ENCODE results near the gene CYS1.

Gene CYS1

GRCh38 chr2:10120158-10120876 lies 40.1 kb upstream of the CYS1 start:
- Histone ChIP-seq H3K27me3 (ENCODE audit: insufficient read depth, low read length, poor library complexity) (no peaks in the 10 kb centered on the region), H3K9me3 (ENCODE audit: insufficient read depth, low read length, severe bottlenecking) (no peaks in the 10 kb centered on the region), H3K27ac (ENCODE audit: low read length) (peak overlapping the region; percentile 100), H3K9ac (ENCODE audit: low read depth, low read length) (peak overlapping the region; percentile 100), H4K20me1 (ENCODE audit: insufficient read depth, low read length) (peaks cover 22% of the 10 kb centered on the region), H3K4me1 (ENCODE audit: insufficient read depth, low read length) (peaks cover 35% of the 10 kb centered on the region), H3K4me2 (ENCODE audit: insufficient read depth, low read length) (peak overlapping the region; percentile 69), H2AFZ (ENCODE audit: low read depth, low read length) (peak overlapping the region; percentile 94), H3K36me3 (ENCODE audit: insufficient read depth, low read length) (peaks cover 32% of the 10 kb centered on the region), H3K4me3 (ENCODE audit: low read depth in 1 of 2, low read length in 2 of 2) (peak overlapping the region; percentile 53 to 96), H3K79me2 (ENCODE audit: insufficient read depth, low read length) (peaks cover 62% of the 10 kb centered on the region)
- DNase-seq, result peak; percentile 99
- no peak for TF ChIP-seq EZH2 (IDR thresholded peaks at IDR 0.05; ENCODE audit: borderline replicate concordance, low read depth, low read length, severe bottlenecking)
- TF ChIP-seq, protein P1, sequence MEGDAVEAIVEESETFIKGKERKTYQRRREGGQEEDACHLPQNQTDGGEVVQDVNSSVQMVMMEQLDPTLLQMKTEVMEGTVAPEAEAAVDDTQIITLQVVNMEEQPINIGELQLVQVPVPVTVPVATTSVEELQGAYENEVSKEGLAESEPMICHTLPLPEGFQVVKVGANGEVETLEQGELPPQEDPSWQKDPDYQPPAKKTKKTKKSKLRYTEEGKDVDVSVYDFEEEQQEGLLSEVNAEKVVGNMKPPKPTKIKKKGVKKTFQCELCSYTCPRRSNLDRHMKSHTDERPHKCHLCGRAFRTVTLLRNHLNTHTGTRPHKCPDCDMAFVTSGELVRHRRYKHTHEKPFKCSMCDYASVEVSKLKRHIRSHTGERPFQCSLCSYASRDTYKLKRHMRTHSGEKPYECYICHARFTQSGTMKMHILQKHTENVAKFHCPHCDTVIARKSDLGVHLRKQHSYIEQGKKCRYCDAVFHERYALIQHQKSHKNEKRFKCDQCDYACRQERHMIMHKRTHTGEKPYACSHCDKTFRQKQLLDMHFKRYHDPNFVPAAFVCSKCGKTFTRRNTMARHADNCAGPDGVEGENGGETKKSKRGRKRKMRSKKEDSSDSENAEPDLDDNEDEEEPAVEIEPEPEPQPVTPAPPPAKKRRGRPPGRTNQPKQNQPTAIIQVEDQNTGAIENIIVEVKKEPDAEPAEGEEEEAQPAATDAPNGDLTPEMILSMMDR (IDR thresholded peaks at IDR 0.05; ENCODE audit: borderline replicate concordance, extremely low read depth, low read length, poor library complexity, severe bottlenecking), result no peak
- peak; percentile 66 for ATAC-seq (ENCODE audit: insufficient read depth, low read depth)

GRCh38 chr2:10119601-10120157 lies 39.5 kb upstream of the CYS1 start:
- TF ChIP-seq, protein P1 (IDR thresholded peaks at IDR 0.05; ENCODE audit: borderline replicate concordance, extremely low read depth, low read length, poor library complexity, severe bottlenecking), result no peak
- no peak for TF ChIP-seq EZH2 (IDR thresholded peaks at IDR 0.05; ENCODE audit: borderline replicate concordance, low read depth, low read length, severe bottlenecking)
- peaks cover 56% of the 10 kb centered on the region for H3K79me2 ChIP-seq (ENCODE audit: insufficient read depth, low read length)
- peak overlapping the region; percentile 4 to 96; a peak in 2 of 4 replicates for H3K4me3 ChIP-seq (ENCODE audit: low read depth in 1 of 2, low read length in 2 of 2)
- H3K4me2 ChIP-seq (ENCODE audit: insufficient read depth, low read length), result peak overlapping the region; percentile 69
- H3K9ac ChIP-seq (ENCODE audit: low read depth, low read length), result peak overlapping the region; percentile 100
- peaks cover 29% of the 10 kb centered on the region for H3K4me1 ChIP-seq (ENCODE audit: insufficient read depth, low read length)
- no peaks in the 10 kb centered on the region for H3K27me3 ChIP-seq (ENCODE audit: insufficient read depth, low read length, poor library complexity)
- no peak for DNase-seq
- peaks cover 26% of the 10 kb centered on the region for H3K36me3 ChIP-seq (ENCODE audit: insufficient read depth, low read length)
- ATAC-seq (ENCODE audit: insufficient read depth, low read depth), result no peak
- peaks cover 16% of the 10 kb centered on the region for H4K20me1 ChIP-seq (ENCODE audit: insufficient read depth, low read length)
- H2AFZ ChIP-seq (ENCODE audit: low read depth, low read length), result peak overlapping the region; percentile 94
- peak overlapping the region; percentile 100 for H3K27ac ChIP-seq (ENCODE audit: low read length)
- no peaks in the 10 kb centered on the region for H3K9me3 ChIP-seq (ENCODE audit: insufficient read depth, low read length, severe bottlenecking)

- Histone ChIP-seq H4K20me1 (ENCODE audit: insufficient read depth, low read length) (peaks cover 11% of the 10 kb centered on the region), H3K4me3 (ENCODE audit: low read depth in 1 of 2, low read length in 2 of 2) (no peak overlapping the region), H3K36me3 (ENCODE audit: insufficient read depth, low read length) (peaks cover 19% of the 10 kb centered on the region), H3K79me2 (ENCODE audit: insufficient read depth, low read length) (peaks cover 49% of the 10 kb centered on the region), H3K9me3 (ENCODE audit: insufficient read depth, low read length, severe bottlenecking) (no peaks in the 10 kb centered on the region), H2AFZ (ENCODE audit: low read depth, low read length) (no peak overlapping the region), H3K4me2 (ENCODE audit: insufficient read depth, low read length) (peak overlapping the region; percentile 69; the same call in 1 of the 2 replicates), H3K9ac (ENCODE audit: low read depth, low read length) (peak overlapping the region; percentile 100; the same call in 1 of the 2 replicates), H3K4me1 (ENCODE audit: insufficient read depth, low read length) (peaks cover 27% of the 10 kb centered on the region), H3K27me3 (ENCODE audit: insufficient read depth, low read length, poor library complexity) (no peaks in the 10 kb centered on the region), H3K27ac (ENCODE audit: low read length) (peak overlapping the region; percentile 100)
- DNase-seq (no peak), ATAC-seq (ENCODE audit: insufficient read depth, low read depth) (no peak)
- no peak for TF ChIP-seq EZH2 (IDR thresholded peaks at IDR 0.05; ENCODE audit: borderline replicate concordance, low read depth, low read length, severe bottlenecking)
- TF ChIP-seq, protein P1 (IDR thresholded peaks at IDR 0.05; ENCODE audit: borderline replicate concordance, extremely low read depth, low read length, poor library complexity, severe bottlenecking), result no peak
Measured at GRCh38 chr2:10119027-10119325, 38.8 kb upstream of the CYS1 start.

All from DND-41 (cell line).